Fibroblast of lung (primary cell): ENCODE data around the gene PGAM4. TPM values are rescaled to one million over a fixed set of nuclear protein-coding genes. Genes with fewer than 3 reads are reported as not detected.

ENCODE experiments used
- DNase-seq, 2 donors: peaks; one replicate each; pipeline versions ENCODE4 v3.0.0 to v3.0.0-alpha.2; 2010; ENCODE audit warnings: low read depth in 2 of 2
- H2AFZ ChIP-seq: 2 replicates; pipeline ENCODE4 v1.5.1; 2012; ENCODE audit warnings: low read length, control low read depth, inconsistent platforms
- H3K27ac ChIP-seq: 2 replicates; pipeline ENCODE4 v1.5.1; 2011; ENCODE audit warnings: low read length, control low read depth; ENCODE audit not compliant: insufficient read depth
- H3K27me3 ChIP-seq: 2 replicates; pipeline ENCODE4 v1.5.1; 2011; ENCODE audit warnings: mild to moderate bottlenecking, low read length; ENCODE audit not compliant: control insufficient read depth, insufficient read depth
- H3K36me3 ChIP-seq: 2 replicates; pipeline ENCODE4 v1.5.1; 2011; ENCODE audit warnings: low read length; ENCODE audit not compliant: control insufficient read depth, insufficient read depth
- H3K4me1 ChIP-seq: 2 replicates; pipeline ENCODE4 v1.5.1; 2011; ENCODE audit warnings: low read length; ENCODE audit not compliant: control insufficient read depth, insufficient read depth; ENCODE audit errors: extremely low read depth
- H3K4me2 ChIP-seq: 2 replicates; pipeline ENCODE4 v1.5.1; 2011; ENCODE audit warnings: low read length, control low read depth; ENCODE audit not compliant: insufficient read depth; ENCODE audit errors: extremely low read depth
- H3K4me3 ChIP-seq, 4 experiments: fragments of 200-600 bp in 1 of 4; sonication (generic) in 1 of 4; replicated peaks in 1 of 4; 2 replicates each; pipeline ENCODE4 v1.5.1; 2011 to 2016; ENCODE audit warnings: low read length in 4 of 4, low read depth in 3 of 4, mild to moderate bottlenecking in 3 of 4, control low read depth in 2 of 4, inconsistent platforms in 1 of 4, mixed read lengths in 1 of 4; ENCODE audit not compliant: insufficient read depth in 1 of 4; ENCODE audit errors: control extremely low read depth in 1 of 4
- H3K79me2 ChIP-seq: 2 replicates; pipeline ENCODE4 v1.5.1; 2012; ENCODE audit warnings: mild to moderate bottlenecking, low read length, inconsistent platforms; ENCODE audit not compliant: control insufficient read depth, insufficient read depth
- H3K9ac ChIP-seq: 2 replicates; pipeline ENCODE4 v1.5.1; 2011; ENCODE audit warnings: mild to moderate bottlenecking, low read length, control low read depth; ENCODE audit not compliant: insufficient read depth
- H3K9me3 ChIP-seq: 2 replicates; pipeline ENCODE4 v1.5.1; 2012; ENCODE audit warnings: low read depth, low read length; ENCODE audit not compliant: control insufficient read depth, insufficient read depth
- H4K20me1 ChIP-seq: 2 replicates; pipeline ENCODE4 v1.5.1; 2011; ENCODE audit warnings: low read length; ENCODE audit not compliant: control insufficient read depth, insufficient read depth; ENCODE audit errors: extremely low read depth
- CTCF ChIP-seq, 2 donors: IDR thresholded peaks in 1 of 2; conservative IDR thresholded peaks in 1 of 2; 1 replicate in 1 of 2; 2 replicates in 1 of 2; pipeline ENCODE4 v1.5.1; 2011 to 2012; ENCODE audit warnings: low read length in 2 of 2, control low read depth in 1 of 2, inconsistent platforms in 1 of 2, low read depth in 1 of 2, mild to moderate bottlenecking in 1 of 2
- EZH2 ChIP-seq: IDR thresholded peaks from 2 replicates; pipeline ENCODE4 v1.5.1; 2012; ENCODE audit warnings: low read length, control low read depth, mild to moderate bottlenecking; ENCODE audit errors: missing control alignments
- polyA plus RNA-seq, 2 donors: library from polyadenylated mRNA; depleted of rRNA in 1 of 2; stranded (reverse) in 1 of 2; unstranded in 1 of 2; fragments of >200 nt; gene quantifications; 2 replicates each; pipeline ENCODE4 v1.2.1, GENCODE V29; 2011 to 2012; ENCODE audit warnings: missing spikeins in 1 of 2
- total RNA-seq: library from RNA; depleted of rRNA; stranded (reverse); fragments of >200 nt; gene quantifications from 2 replicates; pipeline ENCODE4 v1.2.1, GENCODE V29; 2014

PGAM4 gene
- total and polyA plus RNA-seq, 2 donors (not counting 1 experiment from before 2014, with no cell fraction given) = 0.39 TPM; not detected in 1

GRCh38 chrX:77977518-77977917, 8.1 kb upstream of the PGAM4 start:
- Histone ChIP-seq H3K36me3 (no peaks in the 10 kb centered on the region), H3K4me1 (no peaks in the 10 kb centered on the region), H3K4me3 (no peak overlapping the region), H3K27ac (no peak overlapping the region), H2AFZ (no peak overlapping the region), H3K4me2 (no peak overlapping the region), H3K9ac (no peak overlapping the region), H3K79me2 (no peaks in the 10 kb centered on the region), H4K20me1 (no peaks in the 10 kb centered on the region), H3K27me3 (no peaks in the 10 kb centered on the region), H3K9me3 (no peaks in the 10 kb centered on the region)
- TF ChIP-seq EZH2 (no peak), CTCF (conservative IDR thresholded peaks at IDR 0.05 in 1 of 2, IDR thresholded peaks at IDR 0.05 in 1 of 2; ENCODE audit: low read depth in 1 of 2, low read length in 2 of 2) (no peak)
- no peak for DNase-seq

GRCh38 chrX:77977095-77977494, 7.7 kb upstream of the PGAM4 start:
- Histone ChIP-seq H3K4me1 (no peaks in the 10 kb centered on the region), H3K27me3 (no peaks in the 10 kb centered on the region), H2AFZ (no peak overlapping the region), H3K9ac (no peak overlapping the region), H3K79me2 (no peaks in the 10 kb centered on the region), H3K4me3 (no peak overlapping the region), H3K36me3 (no peaks in the 10 kb centered on the region), H3K4me2 (no peak overlapping the region), H3K27ac (no peak overlapping the region), H4K20me1 (no peaks in the 10 kb centered on the region), H3K9me3 (no peaks in the 10 kb centered on the region)
- no peak for TF ChIP-seq EZH2
- no peak for TF ChIP-seq CTCF (conservative IDR thresholded peaks at IDR 0.05 in 1 of 2, IDR thresholded peaks at IDR 0.05 in 1 of 2; ENCODE audit: low read depth in 1 of 2, low read length in 2 of 2)
- DNase-seq = no peak

- H3K9ac ChIP-seq = no peak overlapping the region
- TF ChIP-seq EZH2 = no peak
- no peak for TF ChIP-seq CTCF (conservative IDR thresholded peaks at IDR 0.05 in 1 of 2, IDR thresholded peaks at IDR 0.05 in 1 of 2; ENCODE audit: low read depth in 1 of 2, low read length in 2 of 2)
- no peaks in the 10 kb centered on the region for H3K27me3 ChIP-seq
- peak; percentile 5 to 20 for DNase-seq
- no peaks in the 10 kb centered on the region for H3K79me2 ChIP-seq
- no peaks in the 10 kb centered on the region for H3K36me3 ChIP-seq
- no peaks in the 10 kb centered on the region for H4K20me1 ChIP-seq
- no peak overlapping the region for H2AFZ ChIP-seq
- no peaks in the 10 kb centered on the region for H3K9me3 ChIP-seq
- H3K4me2 ChIP-seq = no peak overlapping the region
- no peaks in the 10 kb centered on the region for H3K4me1 ChIP-seq
- no peak overlapping the region for H3K4me3 ChIP-seq
- no peak overlapping the region for H3K27ac ChIP-seq
Observed at GRCh38 chrX:77975755-77976154, 6.3 kb upstream of the PGAM4 start.
